Gastroesophageal sphincter (tissue), 3 donors: ENCODE results near the gene ABO.

Experiments used
- CTCF ChIP-seq, 4 experiments: fragments of 200-600 bp in 2 of 4; fragments of 450-650 bp in 2 of 4; sonication (generic) in 1 of 4; IDR thresholded peaks; one replicate each; pipeline ENCODE4 v1.5.1; 2017 to 2019; ENCODE audit warnings: antibody characterized with exemption in 4 of 4, mild to moderate bottlenecking in 2 of 4, moderate library complexity in 2 of 4
- EP300 ChIP-seq: sonication (generic); formaldehyde crosslinking; IDR thresholded peaks from one replicate; pipeline ENCODE4 v1.6.1; 2017; ENCODE audit warnings: antibody characterized with exemption, mild to moderate bottlenecking
- POLR2A ChIP-seq, 2 donors: fragments of 450-650 bp; IDR thresholded peaks; one replicate each; pipeline ENCODE4 v1.6.1; 2017; ENCODE audit warnings: antibody characterized with exemption in 2 of 2, mild to moderate bottlenecking in 2 of 2, moderate library complexity in 1 of 2
- POLR2AphosphoS5 ChIP-seq: sonication (generic); formaldehyde crosslinking; IDR thresholded peaks from one replicate; pipeline ENCODE4 v1.6.1; 2017; ENCODE audit warnings: antibody characterized with exemption

- no peak for TF ChIP-seq POLR2A (IDR thresholded peaks at IDR 0.05)
- TF ChIP-seq CTCF (IDR thresholded peaks at IDR 0.05), result no peak
- no peak for TF ChIP-seq EP300
- no peak for TF ChIP-seq POLR2AphosphoS5
Measured at GRCh38 chr9:133255371-133256135, 19.4 kb downstream of the ABO start.
